Neural progenitor cell (in vitro differentiated cells): ENCODE data around the gene PPM1H.

Experiments used
- CTCF ChIP-seq: fragments of 200-600 bp; sonication (generic); IDR thresholded peaks from 2 replicates; pipeline ENCODE4 v1.5.1; 2017; ENCODE audit warnings: antibody characterized with exemption, mild to moderate bottlenecking
- EZH2 ChIP-seq: fragments of 200-600 bp; sonication (generic); IDR thresholded peaks from 2 replicates; pipeline ENCODE4 v1.6.1; 2017; ENCODE audit warnings: antibody characterized with exemption, mild to moderate bottlenecking, moderate library complexity

- TF ChIP-seq CTCF: no peak
- TF ChIP-seq EZH2: no peak
Observed at GRCh38 chr12:62971769-62972525, 37.0 kb upstream of the PPM1H start.
